ENCODE data around the gene NPLOC4. TPM values are rescaled to one million over a fixed set of nuclear protein-coding genes. Genes with fewer than 3 reads are reported as not detected.
A peak's percentile ranks its signal among the peaks of the same experiment; 100 is the strongest.

The NPLOC4 gene
- total and polyA plus RNA-seq, 9 of the 15 experiments (the other 6 are each of a cell fraction or from before 2014, with no cell fraction given), result 1.5 to 116 (median 64.5) TPM

- peak; percentile 62 for TF ChIP-seq NR2C1 (IDR thresholded peaks at IDR 0.05)
- peak; percentile 66 for TF ChIP-seq NR2C1 (tag; IDR thresholded peaks at IDR 0.05)
- TF ChIP-seq HMGN3 (IDR thresholded peaks at IDR 0.05; ENCODE audit: borderline replicate concordance, extremely low read depth, insufficient read length, low read depth, low read length), result peak; percentile 22
- TF ChIP-seq ZNF316 (IDR thresholded peaks at IDR 0.05), result no peak
- no peak; the same call in 1 of the 2 replicates for TF ChIP-seq ZNF583 (CRISPR knock-in tag; IDR thresholded peaks at IDR 0.05)
- no peak for TF ChIP-seq ZNF121 (CRISPR knock-in tag; conservative IDR thresholded peaks at IDR 0.05)
- TF ChIP-seq ARID1B (IDR thresholded peaks at IDR 0.05), result no peak
- peak; percentile 89 for TF ChIP-seq FOS (IDR thresholded peaks at IDR 0.05; ENCODE audit: extremely low read depth, insufficient read length)
- TF ChIP-seq RNF2 (IDR thresholded peaks at IDR 0.05), result 0 out of 2 replicates have a peak, but pooled peaks have one; percentile 48
- TF ChIP-seq SMARCA4 (IDR thresholded peaks at IDR 0.05), result no peak
- 0 out of 2 replicates have a peak, but pooled peaks have one; percentile 23 for TF ChIP-seq ZNF143 (CRISPR knock-in tag; IDR thresholded peaks at IDR 0.05)
- TF ChIP-seq FOXA1 (IDR thresholded peaks at IDR 0.05; ENCODE audit: borderline replicate concordance), result no peak
- no peak for TF ChIP-seq NR1H2 (CRISPR knock-in tag; IDR thresholded peaks at IDR 0.05)
- TF ChIP-seq MBD1 (CRISPR knock-in tag; IDR thresholded peaks at IDR 0.05), result no peak
- TF ChIP-seq TEAD4 (IDR thresholded peaks at IDR 0.05; ENCODE audit: low read length), result no peak
- peak; percentile 82; the same call in 1 of the 2 replicates for TF ChIP-seq TEAD4 (CRISPR knock-in tag; IDR thresholded peaks at IDR 0.05; ENCODE audit: borderline replicate concordance)
- TF ChIP-seq MCM3 (IDR thresholded peaks at IDR 0.05), result no peak
- no peak for TF ChIP-seq HOMEZ (CRISPR knock-in tag; IDR thresholded peaks at IDR 0.05)
- peak; percentile 94 for TF ChIP-seq SAP30 (IDR thresholded peaks at IDR 0.05; ENCODE audit: borderline replicate concordance, insufficient read depth, low read depth, low read length, poor library complexity, severe bottlenecking)
- TF ChIP-seq BCL6 (CRISPR knock-in tag; IDR thresholded peaks at IDR 0.05), result no peak
- no peak for TF ChIP-seq ZNF79 (CRISPR knock-in tag; IDR thresholded peaks at IDR 0.05; ENCODE audit: low read depth)
- TF ChIP-seq HDAC1 (IDR thresholded peaks at IDR 0.05), result peak in 1 of 2 experiments; percentile 97; a peak in 2 of 4 replicates
- TF ChIP-seq NR2F6 (CRISPR knock-in tag; IDR thresholded peaks at IDR 0.05), result no peak
- TF ChIP-seq RBFOX2 (IDR thresholded peaks at IDR 0.05; ENCODE audit: low read depth, low read length), result peak; percentile 97
- TF ChIP-seq ZNF436 (CRISPR knock-in tag; IDR thresholded peaks at IDR 0.05), result no peak
- TF ChIP-seq SMC3 (conservative IDR thresholded peaks at IDR 0.05; ENCODE audit: insufficient read depth, low read depth, low read length), result no peak
Measured at GRCh38 chr17:81666342-81667191, 29.7 kb upstream of the NPLOC4 start, which contains the start of the genes CCDC137 and OXLD1 (continued).

All from K562 (cell line).